NCI-H1436 treated with DMSO at 0.1 percent for 48 hours (cell line): Measurements from ENCODE around the gene PTCRA.
A peak's percentile ranks its signal among the peaks of the same experiment; 100 is the strongest.
"Not testable (repeated sequence)": the region's sequence is repeated elsewhere in the genome, so short reads cannot be mapped to it uniquely, and the experiment has no call there.

Experiments used
- DNase-seq: peaks from one replicate; lab custom pipeline; 2025; lab: John Stamatoyannopoulos, UW

PTCRA gene, protein sequence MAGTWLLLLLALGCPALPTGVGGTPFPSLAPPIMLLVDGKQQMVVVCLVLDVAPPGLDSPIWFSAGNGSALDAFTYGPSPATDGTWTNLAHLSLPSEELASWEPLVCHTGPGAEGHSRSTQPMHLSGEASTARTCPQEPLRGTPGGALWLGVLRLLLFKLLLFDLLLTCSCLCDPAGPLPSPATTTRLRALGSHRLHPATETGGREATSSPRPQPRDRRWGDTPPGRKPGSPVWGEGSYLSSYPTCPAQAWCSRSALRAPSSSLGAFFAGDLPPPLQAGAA

DNA sequence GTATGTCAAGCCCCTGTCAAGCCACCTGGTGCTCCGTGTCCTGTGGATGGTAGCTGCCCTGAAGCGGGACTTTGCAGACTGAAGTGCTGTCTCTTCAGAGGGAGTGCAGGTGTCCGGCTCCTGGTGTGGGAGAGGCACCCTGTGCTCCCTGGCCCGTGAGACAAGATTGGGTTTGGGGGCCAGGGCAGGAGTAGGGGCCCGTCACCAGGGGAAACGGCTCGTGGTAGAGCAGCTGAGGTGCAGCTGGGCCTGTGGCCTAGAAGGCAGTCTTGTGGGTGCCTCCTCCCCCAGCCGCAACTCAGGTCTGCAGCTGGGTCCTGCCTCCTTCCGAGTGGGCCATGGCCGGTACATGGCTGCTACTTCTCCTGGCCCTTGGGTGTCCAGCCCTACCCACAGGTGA is at the start of gene PTCRA:
PTCRA (plus strand) TSS at position 322 of the 400 bp plus-strand sequence; CDS start at position 339, 17 bp downstream.
- DNase-seq: no peak

DNA sequence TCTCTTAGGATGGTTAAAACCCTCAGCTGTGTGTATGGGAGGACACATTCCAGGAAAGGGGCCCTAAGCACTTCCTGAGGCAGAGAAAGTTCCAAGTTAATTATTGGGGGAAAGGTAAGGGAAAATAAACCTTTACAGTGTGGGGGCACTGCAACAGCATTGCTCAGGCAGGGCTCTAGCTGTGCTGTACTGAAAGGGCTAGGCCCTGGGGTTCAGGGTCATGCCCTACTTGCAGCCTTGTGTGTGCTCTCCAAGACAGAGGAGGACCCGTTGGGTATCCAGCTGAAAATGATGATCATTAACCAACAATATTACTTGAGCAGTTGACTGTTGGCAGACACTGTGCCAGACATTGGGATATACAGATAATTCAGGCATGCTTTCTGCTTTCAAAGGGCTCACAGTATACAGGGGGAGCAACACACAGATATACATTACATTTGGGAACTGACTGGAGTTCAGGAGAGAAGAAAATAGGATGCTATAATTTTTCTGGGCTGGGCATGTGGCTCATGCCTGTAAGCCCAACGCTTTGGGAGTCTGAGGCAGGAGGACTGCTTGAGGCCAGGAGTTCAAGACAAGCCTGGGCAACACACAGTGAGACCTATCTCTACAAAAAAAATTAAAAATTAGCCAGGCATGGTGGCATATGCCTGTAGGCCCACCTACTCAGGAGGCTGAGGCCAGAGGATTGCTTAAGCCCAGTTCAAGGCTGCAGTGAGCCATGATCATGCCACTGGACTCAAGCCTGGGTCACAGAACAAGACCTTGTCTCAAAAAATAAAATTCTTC is 45.5 kb upstream of the PTCRA start:
- DNase-seq: no peak

DNA sequence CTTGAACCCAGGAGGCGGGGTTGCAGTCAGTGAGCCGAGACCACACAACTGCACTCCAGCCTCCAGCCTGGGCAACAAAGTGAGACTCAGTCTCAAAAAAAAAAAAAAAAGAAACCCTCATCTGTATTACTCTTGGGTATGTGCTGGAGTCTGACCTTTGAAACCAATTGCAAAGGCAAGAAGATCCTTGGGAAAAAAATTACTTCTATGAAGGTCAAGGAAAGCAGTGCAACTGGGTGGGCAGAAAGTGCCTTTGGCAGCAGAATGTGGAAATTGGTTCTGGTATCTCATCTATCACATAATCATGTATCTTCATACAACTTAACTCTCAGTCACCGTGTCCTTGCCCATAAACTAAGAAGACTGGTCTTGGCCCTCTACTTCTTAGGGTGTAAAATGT is 44.1 kb upstream of the PTCRA start:
- no peak for DNase-seq

DNA sequence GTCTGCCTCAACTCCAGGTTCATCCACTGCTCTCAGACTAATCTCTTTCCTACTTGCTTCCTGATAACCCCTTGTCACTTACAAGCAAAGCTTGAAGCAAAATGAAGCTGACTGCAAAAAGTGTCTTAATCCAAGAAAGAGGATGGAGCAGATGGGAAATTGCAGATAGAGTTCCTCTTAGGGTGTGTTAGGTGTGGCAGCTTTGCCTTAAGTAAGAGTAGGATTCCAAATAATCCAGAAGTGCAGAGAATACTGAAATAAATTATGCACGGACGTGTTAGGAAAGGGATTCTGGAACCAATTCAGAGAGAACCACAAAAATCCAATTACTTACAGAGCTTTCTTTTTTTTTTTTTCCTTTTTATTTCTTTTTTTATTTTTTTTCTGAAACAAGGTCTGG is 42.5 kb upstream of the PTCRA start:
- DNase-seq: no peak

DNA sequence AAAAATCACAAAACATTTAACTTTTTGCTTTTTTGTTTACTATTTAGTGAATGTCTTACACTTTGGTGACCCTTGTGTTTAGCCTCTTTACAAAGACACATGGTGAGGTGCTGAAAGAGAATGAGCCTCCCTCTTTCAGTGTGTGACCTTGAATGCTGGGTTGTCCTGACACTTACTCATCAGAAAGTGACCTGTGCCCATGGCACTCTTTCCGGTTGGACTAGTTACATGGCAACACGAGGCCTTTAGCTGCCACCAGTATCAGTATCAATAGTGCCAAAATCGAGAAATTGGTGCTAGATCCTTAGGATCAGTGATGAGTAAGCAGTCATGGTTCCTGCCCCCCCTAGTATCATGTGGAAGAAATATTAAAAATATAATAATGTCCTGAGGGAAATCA is 38.2 kb upstream of the PTCRA start:
- DNase-seq: no peak

DNA sequence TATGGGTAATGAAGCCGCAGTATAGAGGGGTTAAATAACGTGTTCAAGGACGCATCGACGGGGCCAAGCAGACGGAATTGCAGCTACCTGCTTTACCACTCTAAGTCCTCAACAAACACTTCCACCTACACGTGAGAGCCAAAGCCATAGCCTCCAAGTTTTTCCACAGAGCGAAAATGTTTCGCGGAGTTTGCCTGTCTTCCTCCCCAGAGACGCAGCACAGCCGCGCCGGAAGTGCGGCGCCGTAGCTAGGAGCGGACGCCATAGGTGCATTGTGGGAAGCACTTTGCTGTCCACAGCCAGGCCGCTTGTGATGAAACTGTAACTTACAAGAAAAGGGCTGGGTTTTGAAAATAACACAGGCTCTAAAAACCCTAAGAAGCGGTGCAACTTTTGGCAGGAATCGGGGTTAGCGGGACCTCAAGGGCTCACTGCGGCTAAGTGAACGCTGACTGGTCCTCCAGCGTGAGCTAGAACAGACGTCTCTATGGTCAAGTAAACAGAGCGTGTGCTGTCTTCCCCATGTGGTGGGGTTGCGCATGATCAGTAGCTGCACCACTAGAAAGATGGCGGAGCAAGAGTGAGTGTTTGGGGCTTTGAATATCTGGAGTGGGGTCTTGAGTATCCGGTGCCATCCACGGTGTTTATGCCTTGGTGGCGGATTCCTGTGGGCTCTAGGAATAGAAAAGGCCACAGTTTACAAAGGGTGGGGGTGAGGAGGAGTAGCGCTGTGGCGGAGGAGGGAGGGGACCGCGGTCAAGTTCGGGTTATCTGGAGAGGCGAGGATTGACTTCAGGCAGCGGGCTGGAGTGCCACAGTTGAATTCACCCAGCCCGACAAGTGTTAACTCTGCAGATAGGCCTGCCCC is 36.2 kb upstream of the PTCRA start, which contains the start of gene RPL7L1:
RPL7L1 (plus strand) TSS at position 245 of the 868 bp plus-strand sequence; CDS start at position 540, 295 bp downstream.
- DNase-seq: peak; percentile 61

DNA sequence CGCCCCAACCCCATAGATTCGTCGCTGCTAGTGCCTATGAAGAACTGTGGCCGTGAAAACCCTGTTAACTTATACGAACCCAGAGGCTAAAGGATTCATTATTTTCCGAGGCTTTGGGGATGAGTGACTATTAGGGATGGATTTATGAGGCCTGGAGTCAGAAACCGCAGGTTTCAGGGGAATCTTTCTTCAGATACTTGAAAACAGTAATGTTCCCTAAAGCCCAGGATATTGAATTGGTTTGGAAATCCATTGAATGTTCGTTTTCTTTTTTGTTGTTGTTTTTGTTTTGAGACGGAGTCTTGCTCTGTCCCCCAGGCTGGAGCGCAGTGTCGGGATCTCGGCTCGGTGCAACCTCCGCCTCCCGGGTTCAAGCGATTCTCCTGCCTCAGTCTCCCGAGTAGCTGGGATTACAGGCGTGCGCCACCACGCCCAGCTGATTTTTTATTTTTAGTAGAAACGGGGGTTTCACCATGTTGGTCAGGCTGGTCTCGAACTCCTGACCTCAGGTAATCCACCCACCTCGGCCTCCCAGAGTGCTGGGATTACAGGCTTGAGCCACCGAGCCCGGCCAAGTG is 35.5 kb upstream of the PTCRA start:
- DNase-seq: not testable (repeated sequence)

DNA sequence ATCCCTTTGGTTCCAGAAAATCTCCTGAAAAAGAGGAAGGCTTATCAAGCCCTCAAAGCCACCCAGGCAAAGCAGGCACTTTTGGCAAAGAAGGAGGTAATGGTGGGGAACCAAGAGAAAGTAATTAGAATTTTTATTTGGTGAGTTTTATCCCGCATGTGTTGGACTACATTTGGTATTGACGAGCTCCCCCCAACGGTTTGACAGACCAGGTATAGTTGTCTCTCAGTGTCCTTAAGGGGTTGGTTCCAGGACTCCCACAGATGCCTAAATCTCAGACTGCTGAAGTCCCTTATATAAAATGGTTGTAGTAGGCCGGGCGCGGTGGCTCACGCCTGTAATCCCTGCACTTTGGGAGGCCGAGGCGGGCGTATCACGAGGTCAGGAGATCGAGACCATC is 35.0 kb upstream of the PTCRA start:
- not testable (repeated sequence) for DNase-seq

DNA sequence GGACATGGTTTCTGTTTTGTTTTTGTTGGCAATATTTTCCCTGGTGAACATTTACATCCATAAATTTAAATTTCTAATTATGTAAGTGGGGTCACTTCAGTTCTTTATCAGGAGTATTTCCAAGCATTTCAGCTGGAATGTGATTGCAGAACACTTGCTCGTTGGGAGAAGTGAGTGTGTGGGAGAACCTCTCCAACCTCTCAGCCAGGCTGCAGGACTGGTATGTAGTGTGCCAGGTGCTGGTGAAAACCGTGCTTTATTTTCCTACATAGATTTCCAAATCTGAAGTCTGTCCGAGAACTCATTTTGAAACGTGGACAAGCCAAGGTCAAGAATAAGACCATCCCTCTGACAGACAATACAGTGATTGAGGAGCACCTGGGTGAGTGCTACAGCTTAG is 30.2 kb upstream of the PTCRA start:
- no peak for DNase-seq

DNA sequence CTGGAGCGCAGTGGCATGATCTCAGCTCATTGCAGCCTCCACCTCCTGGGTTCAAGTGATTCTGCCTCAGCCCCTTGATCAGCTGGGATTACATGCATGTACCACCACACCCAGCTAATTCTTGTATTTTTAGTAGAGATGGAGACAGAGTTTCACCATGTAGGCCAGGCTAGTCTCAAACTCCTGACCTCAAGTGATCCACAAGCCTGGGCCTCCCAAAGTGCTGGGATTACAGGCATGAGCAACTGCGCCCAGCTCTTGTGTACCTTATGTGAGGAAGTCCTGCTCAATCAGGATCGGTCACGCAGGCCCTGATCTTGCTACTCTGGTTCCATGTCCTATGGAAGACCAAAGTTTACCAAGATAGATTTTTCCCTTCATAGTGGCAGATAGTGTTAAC is 27.7 kb upstream of the PTCRA start:
- DNase-seq: not testable (repeated sequence)

DNA sequence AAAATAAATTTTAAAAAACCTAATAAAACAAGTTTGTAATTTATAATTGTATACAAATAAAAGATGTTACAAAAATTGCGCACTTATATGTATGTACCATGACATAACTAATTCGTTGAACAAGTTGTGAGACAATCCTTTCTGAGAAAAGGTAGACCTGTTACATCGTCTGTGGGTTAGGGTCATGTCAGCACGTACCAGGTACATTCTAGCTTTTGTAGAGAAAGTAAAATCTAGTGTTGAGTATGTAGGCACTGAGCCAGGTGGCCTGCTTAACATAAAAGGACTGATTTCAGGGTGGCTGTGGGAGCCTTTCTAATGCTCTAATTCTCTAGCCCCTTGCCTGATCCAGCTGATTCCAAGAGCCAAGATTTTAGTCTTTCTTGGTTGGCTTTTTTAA is 26.0 kb upstream of the PTCRA start:
- DNase-seq: no peak

DNA sequence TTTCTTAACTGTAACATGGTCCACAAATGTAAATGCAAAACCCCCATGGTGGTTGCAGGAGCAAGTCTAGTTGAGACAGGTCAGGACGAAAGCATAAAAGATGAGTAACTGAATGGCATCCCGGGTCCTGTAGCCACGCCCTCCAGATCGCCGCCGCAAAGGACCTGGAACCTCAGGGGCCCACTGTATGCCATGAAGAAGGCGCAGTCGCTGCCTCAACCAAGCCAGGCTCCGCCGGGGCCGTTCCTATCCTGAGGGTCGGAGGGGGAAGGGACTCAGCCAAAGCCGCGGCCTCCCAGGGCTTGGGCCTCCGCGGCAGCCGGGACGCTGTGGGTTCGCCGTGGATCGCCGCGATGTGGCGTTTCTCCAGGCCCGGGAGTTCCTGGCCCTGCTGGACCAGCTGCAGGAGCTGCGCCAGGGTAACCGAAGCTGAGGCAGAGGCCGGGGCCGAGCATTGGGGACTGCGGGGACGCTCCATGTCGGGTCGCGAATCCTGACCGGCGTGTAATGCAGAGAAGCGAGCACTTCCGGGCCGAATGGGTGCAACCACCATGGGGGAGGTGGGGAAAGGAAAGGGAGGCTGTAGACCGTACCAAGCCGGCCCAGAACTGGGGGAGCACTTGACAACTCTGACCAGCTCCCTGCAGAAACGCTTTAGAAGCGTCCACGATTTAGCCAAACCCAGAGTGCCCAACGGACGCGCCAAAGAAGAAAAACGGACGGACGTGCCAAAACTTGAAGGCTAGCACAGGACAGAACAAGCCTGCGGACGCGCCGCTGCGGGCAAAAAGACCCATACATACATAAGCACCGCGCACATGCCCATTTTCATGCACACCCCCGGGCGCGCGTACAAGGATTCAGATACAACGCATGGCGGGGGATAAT is 25.3 kb upstream of the PTCRA start:
- DNase-seq: peak; percentile 62

DNA sequence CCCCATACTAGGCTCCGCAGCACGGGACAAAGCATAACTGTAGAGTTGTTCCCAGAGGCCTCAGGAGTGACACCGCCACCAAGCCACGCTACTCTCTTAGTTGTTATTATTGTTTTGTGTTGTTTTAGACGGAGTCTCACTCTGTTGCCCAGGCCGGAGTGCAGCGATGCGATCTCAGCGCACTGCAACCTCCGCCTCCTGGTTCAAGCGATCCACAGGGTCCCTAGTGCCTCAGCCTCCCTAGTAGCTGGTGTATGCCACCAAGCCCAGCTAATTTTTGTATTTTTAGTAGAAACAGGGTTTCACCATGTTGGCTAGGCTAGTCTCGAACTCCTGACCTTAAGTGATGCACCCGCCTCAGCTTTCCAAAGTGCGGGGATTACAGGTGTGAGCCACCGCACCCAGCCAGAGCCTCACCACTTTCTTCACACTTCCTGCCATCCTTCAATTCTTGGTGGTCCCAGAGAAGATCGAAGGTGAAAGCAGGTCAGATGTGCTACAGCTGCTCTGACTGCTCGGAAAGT is 24.6 kb upstream of the PTCRA start:
- DNase-seq: no peak

DNA sequence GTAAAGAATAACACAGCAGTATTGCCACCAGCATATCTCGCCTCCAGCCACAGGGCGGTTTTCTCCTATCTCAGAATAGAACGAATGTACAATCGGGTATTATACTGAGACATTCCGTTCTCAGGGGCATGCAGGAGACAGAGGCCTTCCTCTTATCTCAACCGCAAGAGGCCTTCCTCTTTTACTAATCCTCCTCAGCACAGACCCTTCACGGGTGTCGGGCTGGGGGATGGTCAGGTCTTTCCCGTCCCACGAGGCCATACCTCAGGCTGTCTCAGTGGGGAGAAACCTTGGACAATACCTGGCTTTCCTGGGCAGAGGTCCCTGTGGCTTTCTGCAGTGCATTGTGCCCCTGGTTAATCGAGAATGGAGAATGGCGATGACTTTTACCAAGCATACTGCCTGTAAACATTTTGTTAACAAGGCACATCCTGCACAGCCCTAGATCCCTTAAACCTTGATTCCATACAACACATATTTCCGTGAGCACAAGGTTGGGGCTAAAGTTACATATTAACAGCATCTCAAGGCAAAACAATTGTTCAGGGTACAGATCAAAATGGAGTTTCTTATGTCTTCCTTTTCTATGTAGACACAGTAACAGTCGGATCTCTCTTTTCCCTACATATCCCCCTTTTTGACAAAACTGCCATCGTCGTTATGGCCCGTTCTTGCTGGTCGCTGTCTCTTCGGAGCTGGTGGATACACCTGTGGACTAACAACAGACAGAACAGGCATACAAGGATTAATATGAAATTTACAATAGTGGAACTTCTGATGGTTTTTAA is 21.6 kb upstream of the PTCRA start:
- DNase-seq: not testable (repeated sequence)

DNA sequence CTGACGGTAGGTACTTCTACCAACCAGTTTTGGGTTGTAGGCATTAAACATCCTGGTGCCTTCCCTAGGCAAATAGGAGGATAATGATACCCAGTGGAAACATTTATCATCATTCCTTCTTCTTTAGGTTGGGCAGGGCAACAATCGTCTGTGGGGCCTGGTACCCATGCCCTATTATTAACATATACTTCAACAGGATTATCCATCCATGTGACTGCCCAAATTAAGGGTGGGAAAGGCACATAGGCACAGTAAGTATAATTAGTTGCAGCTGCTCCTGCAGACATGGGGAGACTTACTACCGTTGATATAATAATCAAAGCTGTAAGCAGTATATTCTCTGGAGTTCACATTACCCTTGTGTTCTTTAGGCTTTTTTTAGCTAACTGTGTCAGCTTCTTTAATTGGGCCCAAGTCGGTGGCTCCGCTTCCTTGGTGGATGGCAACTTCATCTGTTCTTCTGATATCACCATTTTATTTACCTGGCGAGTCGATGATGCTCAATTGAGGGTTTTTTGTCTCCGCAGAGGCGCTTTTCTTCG is 19.6 kb upstream of the PTCRA start:
- DNase-seq: peak; percentile 77

DNA sequence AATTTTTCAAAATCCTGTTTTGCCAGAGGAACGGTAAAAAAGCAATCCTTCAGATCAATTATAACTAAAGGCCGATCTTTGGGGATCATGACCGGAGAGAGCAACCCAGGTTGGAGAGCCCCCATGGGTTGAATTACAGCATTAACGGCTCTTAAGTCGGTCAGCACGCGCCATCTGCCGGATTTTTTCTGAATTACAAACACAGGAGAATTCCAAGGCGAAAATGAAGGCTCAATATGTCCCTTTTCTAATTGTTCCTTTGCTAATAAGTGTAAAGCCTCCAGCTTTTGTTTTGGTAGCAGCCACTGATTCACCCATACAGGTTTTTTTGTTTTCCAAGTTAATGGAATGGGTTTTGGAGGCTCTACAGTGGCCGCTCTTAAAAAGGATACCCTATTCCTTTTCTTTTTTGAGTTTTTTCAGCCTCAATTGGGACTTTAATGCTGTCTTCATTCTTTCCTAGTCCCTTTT is 16.9 kb upstream of the PTCRA start:
- peak; percentile 20 for DNase-seq

DNA sequence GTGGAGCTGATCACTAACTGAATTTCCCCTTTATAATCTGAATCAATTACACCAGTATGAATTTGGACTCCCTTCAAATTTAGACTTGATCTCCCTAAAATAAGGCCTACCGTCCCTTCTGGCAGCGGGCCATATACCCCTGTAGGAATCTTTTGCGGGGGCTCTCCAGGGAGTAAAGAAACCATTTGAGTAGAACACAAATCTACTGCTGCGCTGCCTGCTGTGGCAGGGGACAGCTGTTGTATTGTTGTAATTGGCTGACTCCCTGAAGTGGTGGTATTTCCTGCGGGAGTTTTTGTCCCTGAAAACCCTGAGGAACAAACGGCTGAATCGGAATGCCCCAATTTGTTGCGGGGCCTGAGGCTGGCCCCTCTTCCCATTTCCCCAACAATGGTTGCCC is 16.0 kb upstream of the PTCRA start:
- DNase-seq: no peak

DNA sequence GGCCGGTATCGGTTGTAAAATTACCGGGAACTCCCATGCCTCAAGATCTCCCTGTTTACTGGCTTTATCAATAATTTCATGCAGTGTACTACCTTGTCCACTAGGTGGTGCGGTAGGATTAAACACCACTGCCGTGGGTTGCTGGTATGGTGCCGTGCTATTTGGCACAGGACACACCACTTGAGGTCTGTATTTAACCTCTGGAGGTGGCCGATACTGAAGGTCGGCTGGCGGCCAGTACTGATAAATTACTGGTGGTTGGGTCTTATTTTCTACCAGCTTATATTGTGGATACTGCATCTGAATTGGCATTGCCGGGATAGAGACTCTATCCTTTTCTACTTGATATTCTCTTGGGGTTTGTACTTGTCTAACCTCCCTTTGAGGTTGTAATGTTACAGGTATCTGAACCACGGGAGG is 14.3 kb upstream of the PTCRA start:
- DNase-seq: peak; percentile 70
